ENCODE measurements around the gene ZBTB2. TPM values are rescaled to one million over a fixed set of nuclear protein-coding genes. Genes with fewer than 3 reads are reported as not detected.

ZBTB2 gene
- total and polyA plus RNA-seq, 10 of the 15 experiments (the other 5 are each of a cell fraction or from before 2014, with no cell fraction given) = 4.2 to 21.9 (median 15.0) TPM

GRCh38 chr6:151350442-151351145, 40.8 kb downstream of the ZBTB2 start:
- DNase-seq (ENCODE audit: low read depth, low spot score) (no peak), ATAC-seq (no peak), FAIRE-seq (no peak)
- in situ Hi-C loops (cut with MboI) = no loop called here
- H3K4me2 ChIP-seq (ENCODE audit: control insufficient read depth, insufficient read depth) = no peak overlapping the region
- no peak overlapping the region for H2AFZ ChIP-seq (ENCODE audit: control insufficient read depth, low read depth, low read length)
- SMC1A ChIA-PET (ENCODE audit: uncharacterized antibody, unreplicated experiment) = interaction anchor here (0.7 to 1.4 kb wide), 4 partner anchors 12 to 61 kb away, joined by 3 to 4 read pairs (median 3); no protein-coding TSS in a partner anchor
- POLR2A ChIA-PET = no interaction called here
- H3K9ac ChIP-seq (ENCODE audit: control insufficient read depth, insufficient read depth, low read length) = no peak overlapping the region
- no TSS peak for BruUV-seq (replicated peaks)
- H3K27ac ChIP-seq (ENCODE audit: control insufficient read depth, insufficient read depth) = no peak overlapping the region
- H3K4me1 ChIP-seq (ENCODE audit: control insufficient read depth, insufficient read depth, low read length) = no peaks in the 10 kb centered on the region
- H4K20me1 ChIP-seq (ENCODE audit: control insufficient read depth, insufficient read depth) = no peaks in the 10 kb centered on the region
- no peaks in the 10 kb centered on the region for H3K9me3 ChIP-seq (replicated peaks; ENCODE audit: control insufficient read depth, insufficient read depth, low read length)
- no peaks in the 10 kb centered on the region for H3K36me3 ChIP-seq (ENCODE audit: control insufficient read depth in 2 of 2, insufficient read depth in 2 of 2, low read length in 1 of 2)
- 75% methylated on average over 20 of the region's 20 CpGs for WGBS (ENCODE audit: insufficient coverage, insufficient replicate concordance, low lambda C conversion rate, missing lambda C conversion rate)
- H3K4me3 ChIP-seq = no peak overlapping the region
- H3K79me2 ChIP-seq (ENCODE audit: control insufficient read depth, insufficient read depth, low read length) = no peaks in the 10 kb centered on the region
- H3K27me3 ChIP-seq (replicated peaks in 1 of 2; ENCODE audit: control insufficient read depth in 2 of 2, insufficient read depth in 2 of 2, low read length in 1 of 2) = no peaks in the 10 kb centered on the region
- TF ChIP-seq SP1 (IDR thresholded peaks at IDR 0.05; ENCODE audit: low read depth, low read length) = no peak
- intact Hi-C loops (cut with micrococcal nuclease; ENCODE audit: unreplicated experiment) = no loop called here
- RAD21 ChIA-PET (ENCODE audit: unreplicated experiment) = no interaction called here
- CTCF ChIA-PET = interaction anchor here (1.0 to 2.0 kb wide), 4 partner anchors 16 to 336 kb away, joined by 3 to 5 read pairs (median 4); no protein-coding TSS in a partner anchor

GRCh38 chr6:151349651-151350270, 41.6 kb downstream of the ZBTB2 start:
- POLR2A ChIA-PET = no interaction called here
- no peak for FAIRE-seq
- Histone ChIP-seq H4K20me1 (ENCODE audit: control insufficient read depth, insufficient read depth) (no peaks in the 10 kb centered on the region), H3K4me1 (ENCODE audit: control insufficient read depth, insufficient read depth, low read length) (no peaks in the 10 kb centered on the region), H3K9me3 (replicated peaks; ENCODE audit: control insufficient read depth, insufficient read depth, low read length) (no peaks in the 10 kb centered on the region), H3K36me3 (ENCODE audit: control insufficient read depth in 2 of 2, insufficient read depth in 2 of 2, low read length in 1 of 2) (no peaks in the 10 kb centered on the region), H3K27me3 (replicated peaks in 1 of 2; ENCODE audit: control insufficient read depth in 2 of 2, insufficient read depth in 2 of 2, low read length in 1 of 2) (no peaks in the 10 kb centered on the region), H3K4me3 (no peak overlapping the region), H3K27ac (ENCODE audit: control insufficient read depth, insufficient read depth) (no peak overlapping the region), H2AFZ (ENCODE audit: control insufficient read depth, low read depth, low read length) (no peak overlapping the region), H3K79me2 (ENCODE audit: control insufficient read depth, insufficient read depth, low read length) (no peaks in the 10 kb centered on the region), H3K9ac (ENCODE audit: control insufficient read depth, insufficient read depth, low read length) (no peak overlapping the region), H3K4me2 (ENCODE audit: control insufficient read depth, insufficient read depth) (no peak overlapping the region)
- SMC1A ChIA-PET (ENCODE audit: uncharacterized antibody, unreplicated experiment) = interaction anchor here (0.7 to 1.4 kb wide), 3 partner anchors 11 to 60 kb away, joined by 3 to 4 read pairs (median 3); no protein-coding TSS in a partner anchor
- no peak for DNase-seq (ENCODE audit: low read depth, low spot score)
- RAD21 ChIA-PET (ENCODE audit: unreplicated experiment) = no interaction called here
- TF ChIP-seq CEBPB (IDR thresholded peaks at IDR 0.05; ENCODE audit: borderline replicate concordance in 1 of 2, low read depth in 2 of 2, low read length in 2 of 2) (no peak), EGR1 (IDR thresholded peaks at IDR 0.05; ENCODE audit: borderline replicate concordance in 1 of 2, low read depth in 2 of 2, low read length in 2 of 2) (no peak), ATF7 (IDR thresholded peaks at IDR 0.05; ENCODE audit: low read depth) (no peak), RAD21 (IDR thresholded peaks at IDR 0.05; ENCODE audit: insufficient read depth, low read depth, low read length) (no peak), ESRRA (IDR thresholded peaks at IDR 0.05; ENCODE audit: low read length) (no peak), NR2C2 (IDR thresholded peaks at IDR 0.05; ENCODE audit: borderline replicate concordance, control insufficient read depth, insufficient read length, low read depth) (no peak), PAX5 (IDR thresholded peaks at IDR 0.05; ENCODE audit: borderline replicate concordance, low read depth, low read length) (no peak), ZNF384 (IDR thresholded peaks at IDR 0.05; ENCODE audit: borderline replicate concordance, low read depth, low read length) (no peak), SUZ12 (IDR thresholded peaks at IDR 0.05; ENCODE audit: unreplicated experiment) (no peak), BCLAF1 (IDR thresholded peaks at IDR 0.05) (no peak), HDAC2 (IDR thresholded peaks at IDR 0.05) (no peak)
- no peak for ATAC-seq
- BruUV-seq (replicated peaks) = no TSS peak
- in situ Hi-C loops (cut with MboI) (no loop called here), intact Hi-C loops (cut with micrococcal nuclease; ENCODE audit: unreplicated experiment) (no loop called here)
- WGBS (ENCODE audit: insufficient coverage, insufficient replicate concordance, low lambda C conversion rate, missing lambda C conversion rate) = 70% methylated on average over 19 of the region's 19 CpGs
- CTCF ChIA-PET = interaction anchor here (0.6 to 2.0 kb wide), 4 partner anchors 15 to 335 kb away, joined by 3 to 5 read pairs (median 4); no protein-coding TSS in a partner anchor
